ENCODE measurements around the gene PCDHB9.
A peak's percentile ranks its signal among the peaks of the same experiment; 100 is the strongest.
"Not testable (repeated sequence)": the region's sequence is repeated elsewhere in the genome, so short reads cannot be mapped to it uniquely, and the experiment has no call there.

Gene PCDHB9

DNA sequence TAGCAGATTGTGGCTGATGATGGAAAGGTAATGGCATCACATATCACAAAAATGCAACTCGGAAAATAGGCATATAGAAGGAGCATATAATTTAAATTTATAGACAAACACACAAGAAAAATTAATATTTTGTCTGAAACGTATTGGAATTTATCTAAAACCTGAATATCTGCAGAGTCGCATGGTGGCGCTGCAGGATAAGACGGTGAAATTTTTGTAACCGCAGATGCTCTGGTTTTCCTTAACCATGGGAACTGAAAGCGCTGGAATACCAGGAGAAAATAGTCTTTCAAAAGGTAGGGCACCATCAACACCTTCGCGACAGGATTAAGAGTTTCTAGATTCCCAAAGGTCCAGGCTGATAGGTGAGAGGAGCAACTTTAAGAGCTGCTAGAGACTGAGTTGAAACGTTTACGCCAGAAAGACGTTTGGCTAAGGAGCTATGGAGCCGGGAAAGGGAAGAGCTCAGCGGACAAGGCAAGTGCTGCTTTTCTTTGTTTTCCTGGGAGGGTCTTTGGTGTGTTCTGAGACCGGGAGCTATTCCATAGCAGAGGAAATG, 47.2 kb downstream of the PCDHB9 start:
- no peak overlapping the region for H3K27ac ChIP-seq (ENCODE audit: low read depth, low read length)
- peaks cover 50 to 83% (median 75%) of the 10 kb centered on the region in 5 donors for H3K9me3 ChIP-seq (ENCODE audit: control insufficient read depth in 5 of 5, low read length in 5 of 5)
- no peak overlapping the region for H3K9ac ChIP-seq (ENCODE audit: low read length in 5 of 5)
- H3K27me3 ChIP-seq (ENCODE audit: control insufficient read depth in 5 of 5, insufficient read depth in 4 of 5, low read length in 5 of 5) = peaks cover 0 to 2% (median 0%) of the 10 kb centered on the region in 5 donors
- H3K4me3 ChIP-seq (ENCODE audit: low read depth in 1 of 5, low read length in 5 of 5) = peak overlapping the region; percentile 45 to 60 (median 51)
- no peaks in the 10 kb centered on the region for H3K4me1 ChIP-seq (ENCODE audit: control insufficient read depth in 5 of 5, insufficient read depth in 5 of 5, low read length in 5 of 5)
- no peaks in the 10 kb centered on the region for H3K36me3 ChIP-seq (ENCODE audit: control insufficient read depth in 5 of 5, insufficient read depth in 5 of 5, low read length in 5 of 5)

GRCh38 chr5:141235922-141236321, 49.0 kb downstream of the PCDHB9 start:
- not testable (repeated sequence) for H3K36me3 ChIP-seq (ENCODE audit: control insufficient read depth in 5 of 5, insufficient read depth in 5 of 5, low read length in 5 of 5); H3K27me3 ChIP-seq (ENCODE audit: control insufficient read depth in 5 of 5, insufficient read depth in 4 of 5, low read length in 5 of 5); H3K4me1 ChIP-seq (ENCODE audit: control insufficient read depth in 5 of 5, insufficient read depth in 5 of 5, low read length in 5 of 5); H3K27ac ChIP-seq (ENCODE audit: low read depth, low read length); H3K9ac ChIP-seq (ENCODE audit: low read length in 5 of 5)
- Histone ChIP-seq H3K4me3 (ENCODE audit: low read depth in 1 of 5, low read length in 5 of 5) (peak overlapping the region in 3 of 5 donors; percentile 8 to 55 (median 47)), H3K9me3 (ENCODE audit: control insufficient read depth in 5 of 5, low read length in 5 of 5) (peaks cover 62 to 92% (median 87%) of the 10 kb centered on the region in 5 donors)

- Histone ChIP-seq H3K36me3 (ENCODE audit: control insufficient read depth in 5 of 5, insufficient read depth in 5 of 5, low read length in 5 of 5) (no peaks in the 10 kb centered on the region), H3K9ac (ENCODE audit: low read length in 5 of 5) (no peak overlapping the region), H3K4me3 (ENCODE audit: low read depth in 1 of 5, low read length in 5 of 5) (peak overlapping the region in 2 of 5 donors; percentile 33 to 55), H3K27me3 (ENCODE audit: control insufficient read depth in 5 of 5, insufficient read depth in 4 of 5, low read length in 5 of 5) (peaks cover 0 to 3% (median 0%) of the 10 kb centered on the region in 5 donors), H3K27ac (ENCODE audit: low read depth, low read length) (no peak overlapping the region), H3K9me3 (ENCODE audit: control insufficient read depth in 5 of 5, low read length in 5 of 5) (peaks cover 67 to 93% (median 91%) of the 10 kb centered on the region in 5 donors), H3K4me1 (ENCODE audit: control insufficient read depth in 5 of 5, insufficient read depth in 5 of 5, low read length in 5 of 5) (no peaks in the 10 kb centered on the region)
These were observed 49.8 kb downstream of the PCDHB9 start for GRCh38 chr5:141236516-141237313.

Measured in subcutaneous abdominal adipose tissue (tissue), 5 donors.